UCSD-AML1 (cell line): ENCODE results near the gene MYH9.
"Not testable (repeated sequence)": the region's sequence is repeated elsewhere in the genome, so short reads cannot be mapped to it uniquely, and the experiment has no call there.

Source experiments
- DNase-seq: peaks from one replicate; lab custom pipeline; 2025; ENCODE audit not compliant: unreplicated experiment; lab: John Stamatoyannopoulos, UW

Gene MYH9

GRCh38 chr22:36296690-36297089, 91.1 kb downstream of the MYH9 start:
- DNase-seq = no peak

GRCh38 chr22:36295247-36295646, 92.5 kb downstream of the MYH9 start:
- DNase-seq = no peak

- DNase-seq = no peak
These were observed 93.0 kb downstream of the MYH9 start for GRCh38 chr22:36294801-36295200.

GRCh38 chr22:36294293-36294620, 93.5 kb downstream of the MYH9 start:
- no peak for DNase-seq

- DNase-seq = no peak
These were observed 94.0 kb downstream of the MYH9 start for GRCh38 chr22:36293606-36294292.

GRCh38 chr22:36292823-36293530, 94.8 kb downstream of the MYH9 start:
- DNase-seq = no peak

- no peak for DNase-seq
These were observed 95.7 kb downstream of the MYH9 start for GRCh38 chr22:36291831-36292740.

- not testable (repeated sequence) for DNase-seq
These were observed 97.2 kb downstream of the MYH9 start for GRCh38 chr22:36290391-36291075.

GRCh38 chr22:36289948-36290371, 97.8 kb downstream of the MYH9 start:
- DNase-seq = not testable (repeated sequence)

- DNase-seq = no peak
These were observed 98.3 kb downstream of the MYH9 start for GRCh38 chr22:36289406-36289870.

- DNase-seq = no peak
These were observed 99.0 kb downstream of the MYH9 start for GRCh38 chr22:36288571-36289405.

- DNase-seq = no peak
These were observed 99.8 kb downstream of the MYH9 start for GRCh38 chr22:36287881-36288515.

- peak; percentile 72 for DNase-seq
These were observed 101.4 kb downstream of the MYH9 start for GRCh38 chr22:36286096-36286957.

- DNase-seq = no peak
These were observed 102.2 kb downstream of the MYH9 start for GRCh38 chr22:36285545-36285944.

GRCh38 chr22:36285017-36285416, 102.8 kb downstream of the MYH9 start:
- no peak for DNase-seq

- DNase-seq = no peak
These were observed 103.6 kb downstream of the MYH9 start for GRCh38 chr22:36284171-36284571.

- no peak for DNase-seq
These were observed 105.4 kb downstream of the MYH9 start for GRCh38 chr22:36282328-36282831.

- DNase-seq = no peak
These were observed 105.9 kb downstream of the MYH9 start for GRCh38 chr22:36281781-36282327.
